Keratinocyte (primary cell): Measurements from ENCODE around the gene ENDOG.

Source experiments
- CTCF ChIP-seq, 3 experiments: IDR thresholded peaks in 1 of 3; conservative IDR thresholded peaks in 1 of 3; optimal IDR thresholded peaks in 1 of 3; 2 replicates in 2 of 3; 3 replicates in 1 of 3; pipeline versions ENCODE3 to v1.5.1; 2011; ENCODE audit warnings: low read length in 3 of 3, mild to moderate bottlenecking in 3 of 3, moderate library complexity in 2 of 3, control low read depth in 1 of 3, inconsistent platforms in 1 of 3; ENCODE audit not compliant: insufficient read depth in 2 of 3; ENCODE audit errors: extremely low read depth in 1 of 3
- EZH2 ChIP-seq: IDR thresholded peaks from one replicate; pipeline ENCODE4 v1.6.1; 2012; ENCODE audit warnings: inconsistent platforms, mild to moderate bottlenecking, low read length, moderate library complexity

DNA sequence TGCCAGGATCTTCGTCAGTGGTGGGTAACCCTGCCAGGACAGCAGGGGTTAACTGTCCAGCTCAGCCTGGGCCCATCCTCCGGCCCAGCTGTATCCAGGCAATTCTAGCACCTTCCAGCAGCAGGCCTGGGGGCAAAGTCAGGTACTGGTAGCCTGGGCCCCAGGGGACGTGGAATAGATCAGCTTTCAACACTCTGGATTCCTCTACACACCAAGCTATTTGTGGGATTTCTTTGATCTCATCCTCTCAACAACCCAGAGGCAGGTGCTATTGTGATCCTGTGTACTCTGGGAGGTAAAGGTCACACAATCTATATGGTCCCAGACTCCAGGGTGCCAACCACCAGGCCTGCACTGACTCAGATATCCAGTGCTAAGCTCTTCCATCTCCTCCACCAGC lies 20.0 kb downstream of the ENDOG start:
- TF ChIP-seq EZH2 (no peak), CTCF (optimal IDR thresholded peaks at IDR 0.05 in 1 of 3, IDR thresholded peaks at IDR 0.05 in 1 of 3, conservative IDR thresholded peaks at IDR 0.05 in 1 of 3; ENCODE audit: extremely low read depth in 1 of 3, insufficient read depth in 2 of 3, low read length in 3 of 3) (no peak)
